Occipital lobe (tissue), 2 donors: ENCODE measurements around the gene C6orf52. TPM values are rescaled to one million over a fixed set of nuclear protein-coding genes. Genes with fewer than 3 reads are reported as not detected.
"Not testable (repeated sequence)": the region's sequence is repeated elsewhere in the genome, so short reads cannot be mapped to it uniquely, and the experiment has no call there.

ENCODE experiments used
- DNase-seq: peaks from one replicate; lab custom pipeline; 2025; lab: John Stamatoyannopoulos, UW
- total RNA-seq: library from RNA; depleted of rRNA; stranded (reverse); fragments of >200 nt; gene quantifications from one replicate; pipeline ENCODE4 v1.2.3, GENCODE V29; 2014

C6orf52 gene
- total RNA-seq, 1 donor from 2014 or later: 1.7 TPM

DNA sequence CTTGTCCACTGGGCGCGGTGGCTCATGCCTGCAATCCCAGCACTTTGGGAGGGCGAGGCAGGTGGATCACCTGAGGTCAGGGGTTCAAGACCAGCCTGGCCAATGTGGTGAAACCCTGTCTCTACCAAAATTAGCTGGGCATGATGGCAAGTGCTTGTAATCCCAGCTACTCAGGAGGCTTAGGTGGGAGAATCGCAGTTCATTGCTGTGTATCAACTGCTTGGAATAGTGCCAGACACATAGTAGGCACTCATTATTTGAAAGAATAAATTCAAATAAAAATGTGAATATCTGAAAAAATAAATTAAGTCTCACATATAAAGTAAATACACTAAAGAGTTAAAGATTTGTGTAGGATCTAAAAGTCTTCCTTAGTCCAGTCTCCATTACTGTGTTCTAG, 2.2 kb upstream of the C6orf52 start:
- DNase-seq: no peak

GRCh38 chr6:10695086-10695657, 756 bp upstream of the C6orf52 start:
- no peak for DNase-seq

DNA sequence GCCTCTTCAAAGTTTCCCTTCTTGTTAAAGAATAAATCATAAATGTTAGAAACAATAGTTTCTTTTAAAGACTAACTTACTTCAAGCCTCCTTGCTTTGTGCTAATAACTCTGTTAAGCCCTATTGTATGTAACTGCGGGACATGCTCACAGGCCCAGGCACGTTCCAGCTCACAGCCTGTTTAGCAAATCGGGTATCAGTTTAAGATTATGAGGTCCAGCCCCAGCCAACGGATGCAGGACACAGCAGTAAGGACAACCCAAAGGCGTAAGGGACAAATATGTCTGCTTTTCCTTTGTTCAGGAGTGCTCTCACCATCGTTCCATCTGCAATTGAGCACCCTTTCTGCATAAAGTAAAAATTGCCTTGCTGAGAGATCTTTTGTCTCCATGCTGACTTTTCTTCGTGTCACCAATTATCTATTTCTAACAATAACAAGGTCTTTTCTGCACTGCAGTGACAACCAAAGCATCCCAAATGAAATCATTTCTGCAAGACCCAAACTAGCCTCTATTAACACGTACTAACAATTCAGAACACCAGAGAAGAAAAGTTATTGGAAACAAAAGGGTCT, 1.4 kb downstream of the C6orf52 start:
- no peak for DNase-seq

- no peak for DNase-seq
Measured at GRCh38 chr6:10690651-10691445, 3.6 kb downstream of the C6orf52 start.

DNA sequence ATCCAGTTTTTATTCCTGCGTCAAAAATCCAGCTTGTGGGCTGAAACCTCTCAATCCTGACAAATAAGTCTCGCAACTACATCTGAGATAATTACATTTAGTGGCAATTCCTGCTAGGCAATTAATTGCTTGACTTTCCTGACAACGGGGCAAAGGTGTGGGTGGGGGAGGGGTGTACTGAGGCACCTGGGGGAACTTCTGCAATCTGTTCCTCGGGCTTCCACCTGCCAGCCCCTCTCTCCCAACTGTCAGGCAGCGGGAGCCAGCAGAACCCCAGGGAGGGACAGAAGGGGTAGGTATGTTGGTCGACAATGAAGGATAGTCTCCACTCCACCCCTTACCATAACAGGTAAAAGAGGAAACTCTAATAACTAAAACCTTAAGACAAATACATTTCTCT, 6.8 kb downstream of the C6orf52 start:
- DNase-seq: no peak

- DNase-seq: no peak
Measured at GRCh38 chr6:10686901-10687300, 7.5 kb downstream of the C6orf52 start.

DNA sequence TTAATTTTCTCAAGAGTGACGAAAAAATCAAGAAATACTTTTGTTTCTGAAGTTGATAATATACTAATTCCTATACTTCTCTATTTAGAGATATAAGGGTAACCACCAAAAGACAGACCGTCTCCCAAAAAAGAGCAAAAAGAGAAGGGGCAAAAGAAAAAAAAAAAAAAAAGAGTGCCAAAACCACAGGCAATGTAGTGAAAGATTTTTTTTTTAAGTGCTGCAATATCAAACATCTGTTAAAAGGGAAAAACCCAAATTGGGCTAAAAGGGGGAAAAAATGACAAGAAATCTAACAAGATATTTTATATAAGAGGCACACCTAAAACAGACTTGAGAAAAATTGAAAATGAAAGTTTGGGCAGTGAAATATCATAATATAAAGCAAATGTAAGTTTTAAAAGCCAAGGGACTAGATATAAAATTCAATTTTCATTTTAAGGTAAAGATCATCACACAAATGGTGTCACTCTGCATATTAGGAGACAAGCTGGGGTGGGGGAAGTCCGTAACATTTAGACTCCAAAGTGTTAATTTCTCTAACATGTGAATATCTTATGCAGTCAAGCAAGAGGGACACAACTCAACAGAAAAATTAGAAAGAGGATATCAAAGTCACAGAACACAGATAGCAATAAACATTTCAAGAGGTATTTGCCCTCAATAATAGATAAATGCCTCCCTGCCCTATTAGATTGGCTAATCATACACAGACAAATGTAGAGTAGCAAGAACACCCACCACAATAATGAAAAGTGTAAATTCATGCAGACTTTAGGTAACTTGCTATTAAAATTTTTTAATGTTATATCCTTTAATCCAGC, 9.1 kb downstream of the C6orf52 start:
- DNase-seq: no peak

DNA sequence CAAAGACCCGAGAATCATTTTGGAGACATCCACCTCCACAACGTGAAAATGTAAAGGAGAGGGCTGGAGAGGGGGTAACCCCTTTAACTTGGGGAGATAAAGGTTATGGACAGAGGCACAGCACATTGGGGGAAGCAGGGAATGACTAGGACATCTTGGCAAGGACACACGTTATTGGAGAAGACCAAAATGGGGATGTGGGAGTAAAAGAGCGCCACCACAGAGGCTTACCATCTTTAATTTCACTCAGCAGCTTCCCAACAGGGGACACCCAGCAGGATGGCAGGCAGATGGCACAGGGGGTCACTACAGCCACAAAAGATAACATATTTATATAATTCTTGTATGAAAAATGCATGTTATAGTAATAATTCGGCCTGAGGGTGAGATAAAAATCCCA, 9.8 kb downstream of the C6orf52 start:
- DNase-seq: no peak

- no peak for DNase-seq
Measured at GRCh38 chr6:10682355-10682988, 11.9 kb downstream of the C6orf52 start.

DNA sequence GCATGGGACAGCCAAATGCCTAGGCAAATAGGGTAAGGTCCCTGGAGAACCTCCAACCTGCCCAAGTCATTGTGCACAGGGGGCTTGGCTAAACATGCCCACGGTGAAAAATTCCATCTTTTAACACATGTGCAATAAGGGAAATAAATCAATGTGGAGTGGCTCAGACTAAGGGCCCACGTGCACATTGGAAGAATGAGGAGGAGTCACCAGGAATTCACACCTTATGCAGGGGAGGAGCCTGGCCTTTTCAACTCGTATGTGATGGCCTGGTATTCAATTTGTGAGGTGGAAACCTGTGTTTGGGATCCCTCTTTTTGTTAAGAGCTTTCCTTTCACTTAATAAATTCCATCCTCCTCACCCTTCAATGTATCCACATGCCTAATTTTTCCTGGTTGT, 12.6 kb downstream of the C6orf52 start:
- DNase-seq: no peak

DNA sequence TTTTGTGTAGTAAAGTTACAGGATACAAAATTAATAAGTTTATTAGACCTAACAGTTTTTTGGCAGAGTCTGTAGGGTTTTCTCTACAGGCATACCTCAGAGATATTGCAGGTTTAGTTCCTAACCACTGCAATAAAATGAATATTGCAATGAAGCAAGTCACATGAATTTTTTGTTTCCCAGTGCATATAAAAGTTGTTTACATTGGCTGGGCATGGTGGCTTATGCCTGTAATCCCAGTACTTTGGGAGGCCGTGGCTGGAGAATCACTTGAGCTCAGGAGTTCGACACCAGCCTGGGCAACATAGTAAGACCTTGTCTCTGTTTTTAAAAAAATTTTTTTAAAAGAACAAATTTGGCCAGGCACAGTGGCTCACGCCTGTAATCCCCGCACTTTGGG, 16.0 kb downstream of the C6orf52 start:
- DNase-seq: no peak

GRCh38 chr6:10676403-10676802, 18.0 kb downstream of the C6orf52 start:
- DNase-seq: no peak

DNA sequence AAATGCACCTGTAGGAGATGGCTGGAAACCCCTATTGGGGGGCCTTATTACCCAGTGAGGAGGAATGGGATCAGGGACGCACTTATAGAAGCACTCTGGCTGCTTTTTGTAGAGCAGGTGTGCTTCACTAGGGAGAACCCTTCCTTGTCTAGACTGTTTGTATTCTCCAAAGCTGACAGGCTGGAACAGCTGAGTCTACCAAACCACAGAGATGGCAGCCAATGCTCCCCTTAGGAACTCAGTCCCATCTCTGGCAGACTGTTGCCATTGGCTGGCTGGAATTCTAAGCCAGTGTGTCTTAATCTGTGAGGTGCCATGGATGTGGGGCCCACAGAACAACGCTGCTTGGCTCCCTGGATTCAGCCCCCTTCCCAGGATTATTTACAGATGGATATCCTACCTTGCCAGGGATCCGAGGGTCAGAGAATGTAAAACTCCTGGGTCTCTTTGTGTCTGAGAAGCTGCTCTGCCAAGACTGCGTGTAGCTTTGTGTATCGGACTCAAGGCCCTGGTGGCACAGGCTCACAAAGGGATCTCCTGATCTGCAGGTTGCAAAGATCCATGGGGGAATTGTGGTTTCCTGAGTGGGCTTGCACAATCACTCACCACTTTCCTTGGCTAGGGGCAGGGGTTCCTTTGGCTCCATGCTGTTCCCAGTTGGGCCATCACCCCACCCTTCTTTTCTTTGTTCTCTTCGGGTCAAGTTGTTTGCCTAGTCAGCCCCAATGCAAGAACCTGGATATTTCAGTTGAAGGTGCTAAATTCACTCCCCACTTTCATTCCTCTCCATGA, 26.1 kb downstream of the C6orf52 start:
- DNase-seq: no peak

- not testable (repeated sequence) for DNase-seq
Measured at GRCh38 chr6:10665595-10665994, 28.8 kb downstream of the C6orf52 start.

GRCh38 chr6:10662742-10663141, 31.7 kb downstream of the C6orf52 start:
- no peak for DNase-seq

GRCh38 chr6:10662207-10662606, 32.2 kb downstream of the C6orf52 start:
- DNase-seq: no peak

DNA sequence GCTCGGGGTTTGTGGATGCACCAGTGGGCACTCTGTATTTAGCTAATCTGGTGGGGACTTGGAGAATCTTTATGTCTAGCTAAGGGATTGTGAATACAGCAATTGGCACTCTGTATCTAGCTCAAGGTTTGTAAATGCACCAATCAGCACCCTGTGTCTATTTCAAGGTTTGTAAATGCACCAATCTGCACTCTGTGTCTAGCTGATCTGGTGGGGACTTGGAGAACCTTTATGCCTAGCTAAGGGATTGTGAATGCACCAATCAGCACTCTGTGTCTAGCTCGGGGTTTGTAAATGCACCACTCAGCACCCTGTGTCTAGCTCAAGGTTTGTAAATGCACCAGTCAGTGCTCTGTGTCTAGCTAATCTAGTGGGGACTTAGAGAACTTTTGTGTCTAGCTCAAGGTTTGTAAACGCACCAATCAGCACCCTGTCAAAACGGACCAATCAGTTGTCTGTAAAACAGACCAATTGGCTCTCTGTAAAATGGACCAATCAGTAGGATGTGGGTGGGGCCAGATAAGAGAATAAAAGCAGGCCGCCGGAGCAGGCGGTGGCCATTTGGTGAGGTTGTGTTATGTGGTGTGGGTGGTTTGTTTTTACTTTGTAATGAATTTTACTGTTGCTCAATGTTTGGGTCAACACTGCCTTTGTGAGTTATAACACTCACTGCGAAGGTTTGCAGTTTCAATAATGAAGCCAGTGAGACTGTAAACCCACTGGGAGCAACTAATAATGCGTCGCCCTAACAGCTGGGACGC, 33.8 kb downstream of the C6orf52 start:
- not testable (repeated sequence) for DNase-seq

GRCh38 chr6:10659699-10660348, 34.6 kb downstream of the C6orf52 start:
- no peak for DNase-seq

- no peak for DNase-seq
Measured at GRCh38 chr6:10658910-10659698, 35.3 kb downstream of the C6orf52 start.
